H1 (cell line): ENCODE data around the gene PRKN. TPM values are rescaled to one million over a fixed set of nuclear protein-coding genes. Genes with fewer than 3 reads are reported as not detected.

ENCODE experiments used
- ASH2L ChIP-seq: fragments of 200-600, 300-600 bp; sonication (generic); IDR thresholded peaks from one replicate; pipeline ENCODE4 v1.7.1; 2017; ENCODE audit warnings: low read length
- CBX5 ChIP-seq: fragments of 300-800, 300-1000 bp; sonication (generic); IDR thresholded peaks from 2 replicates; pipeline ENCODE4 v1.7.1; 2016; ENCODE audit warnings: antibody characterized with exemption, low read length, low read depth
- JUND ChIP-seq: IDR thresholded peaks from 2 replicates; pipeline ENCODE4 v1.6.1; 2011; ENCODE audit warnings: mild to moderate bottlenecking, improper control_type of control experiment, low read length
- NANOG ChIP-seq: IDR thresholded peaks from 2 replicates; pipeline ENCODE4 v1.6.1; 2011; ENCODE audit warnings: low read length, low read depth, mild to moderate bottlenecking, inconsistent platforms; ENCODE audit not compliant: insufficient read depth, poor library complexity, severe bottlenecking
- PHF8 ChIP-seq: fragments of 200-600 bp; sonication (generic); conservative IDR thresholded peaks from 2 replicates; pipeline ENCODE4 v1.7.1; 2012; ENCODE audit warnings: low read depth, mild to moderate bottlenecking, inconsistent platforms, low read length, moderate library complexity
- RAD21 ChIP-seq, 2 experiments: IDR thresholded peaks in 1 of 2; conservative IDR thresholded peaks in 1 of 2; 2 replicates each; pipeline ENCODE4 v1.6.1; 2011; ENCODE audit warnings: low read depth in 2 of 2, low read length in 2 of 2, improper control_type of control experiment in 1 of 2, inconsistent platforms in 1 of 2, mild to moderate bottlenecking in 1 of 2, moderate library complexity in 1 of 2
- RNF2 ChIP-seq: fragments of 200-900, 300-1000 bp; sonication (generic); IDR thresholded peaks from 2 replicates; pipeline ENCODE4 v1.7.1; 2016; ENCODE audit warnings: borderline replicate concordance, low read depth, mild to moderate bottlenecking, antibody characterized with exemption, low read length; ENCODE audit not compliant: poor library complexity, severe bottlenecking; ENCODE audit errors: missing control alignments
- SIN3A ChIP-seq, 2 experiments: IDR thresholded peaks in 1 of 2; conservative IDR thresholded peaks in 1 of 2; 2 replicates each; pipeline ENCODE4 v1.6.1; 2011 to 2012; ENCODE audit warnings: low read length in 2 of 2, improper control_type of control experiment in 1 of 2, low read depth in 1 of 2, mild to moderate bottlenecking in 1 of 2
- SP2 ChIP-seq: IDR thresholded peaks from 2 replicates; pipeline ENCODE4 v1.6.1; 2012; ENCODE audit warnings: mild to moderate bottlenecking, low read length, inconsistent platforms
- TCF12 ChIP-seq: IDR thresholded peaks from 2 replicates; pipeline ENCODE4 v1.6.1; 2011; ENCODE audit warnings: low read depth, mild to moderate bottlenecking, low read length
- polyA plus RNA-seq, 7 experiments: library from polyadenylated mRNA; depleted of rRNA in 3 of 7; stranded (reverse) in 5 of 7; unstranded in 2 of 7; fragments of >200 nt in 5 of 7; fragments of 200-250 nt in 2 of 7; gene quantifications; 1 replicate in 5 of 7; 2 replicates in 1 of 7; 4 replicates in 1 of 7; pipeline versions ENCODE4 v1.2.1 to v1.2.3, GENCODE V29; 2011 to 2013; ENCODE audit warnings: missing spikeins in 2 of 7, mixed read lengths in 2 of 7
- total RNA-seq: library from RNA; stranded (reverse); fragmentation: NEBNext Ultra II Directional; extraction: Animal tissue kit (Norgen Biotek cat#: 25700); gene quantifications from 2 replicates; pipeline ENCODE4 v1.2.1, GENCODE V29; 2021
- TF ChIP-seq, protein P1 (sequence below): fragments of 300-600 bp; sonication (generic); IDR thresholded peaks from 2 replicates; pipeline ENCODE4 v1.7.1; 2012; ENCODE audit warnings: low read length, moderate library complexity, mild to moderate bottlenecking, inconsistent platforms; ENCODE audit not compliant: insufficient replicate concordance

PRKN gene
- total and polyA plus RNA-seq, 2 of the 8 experiments (the other 6 are each of a cell fraction or from before 2014, with no cell fraction given) = 0.13 to 0.29 TPM

- TF ChIP-seq, protein P1, sequence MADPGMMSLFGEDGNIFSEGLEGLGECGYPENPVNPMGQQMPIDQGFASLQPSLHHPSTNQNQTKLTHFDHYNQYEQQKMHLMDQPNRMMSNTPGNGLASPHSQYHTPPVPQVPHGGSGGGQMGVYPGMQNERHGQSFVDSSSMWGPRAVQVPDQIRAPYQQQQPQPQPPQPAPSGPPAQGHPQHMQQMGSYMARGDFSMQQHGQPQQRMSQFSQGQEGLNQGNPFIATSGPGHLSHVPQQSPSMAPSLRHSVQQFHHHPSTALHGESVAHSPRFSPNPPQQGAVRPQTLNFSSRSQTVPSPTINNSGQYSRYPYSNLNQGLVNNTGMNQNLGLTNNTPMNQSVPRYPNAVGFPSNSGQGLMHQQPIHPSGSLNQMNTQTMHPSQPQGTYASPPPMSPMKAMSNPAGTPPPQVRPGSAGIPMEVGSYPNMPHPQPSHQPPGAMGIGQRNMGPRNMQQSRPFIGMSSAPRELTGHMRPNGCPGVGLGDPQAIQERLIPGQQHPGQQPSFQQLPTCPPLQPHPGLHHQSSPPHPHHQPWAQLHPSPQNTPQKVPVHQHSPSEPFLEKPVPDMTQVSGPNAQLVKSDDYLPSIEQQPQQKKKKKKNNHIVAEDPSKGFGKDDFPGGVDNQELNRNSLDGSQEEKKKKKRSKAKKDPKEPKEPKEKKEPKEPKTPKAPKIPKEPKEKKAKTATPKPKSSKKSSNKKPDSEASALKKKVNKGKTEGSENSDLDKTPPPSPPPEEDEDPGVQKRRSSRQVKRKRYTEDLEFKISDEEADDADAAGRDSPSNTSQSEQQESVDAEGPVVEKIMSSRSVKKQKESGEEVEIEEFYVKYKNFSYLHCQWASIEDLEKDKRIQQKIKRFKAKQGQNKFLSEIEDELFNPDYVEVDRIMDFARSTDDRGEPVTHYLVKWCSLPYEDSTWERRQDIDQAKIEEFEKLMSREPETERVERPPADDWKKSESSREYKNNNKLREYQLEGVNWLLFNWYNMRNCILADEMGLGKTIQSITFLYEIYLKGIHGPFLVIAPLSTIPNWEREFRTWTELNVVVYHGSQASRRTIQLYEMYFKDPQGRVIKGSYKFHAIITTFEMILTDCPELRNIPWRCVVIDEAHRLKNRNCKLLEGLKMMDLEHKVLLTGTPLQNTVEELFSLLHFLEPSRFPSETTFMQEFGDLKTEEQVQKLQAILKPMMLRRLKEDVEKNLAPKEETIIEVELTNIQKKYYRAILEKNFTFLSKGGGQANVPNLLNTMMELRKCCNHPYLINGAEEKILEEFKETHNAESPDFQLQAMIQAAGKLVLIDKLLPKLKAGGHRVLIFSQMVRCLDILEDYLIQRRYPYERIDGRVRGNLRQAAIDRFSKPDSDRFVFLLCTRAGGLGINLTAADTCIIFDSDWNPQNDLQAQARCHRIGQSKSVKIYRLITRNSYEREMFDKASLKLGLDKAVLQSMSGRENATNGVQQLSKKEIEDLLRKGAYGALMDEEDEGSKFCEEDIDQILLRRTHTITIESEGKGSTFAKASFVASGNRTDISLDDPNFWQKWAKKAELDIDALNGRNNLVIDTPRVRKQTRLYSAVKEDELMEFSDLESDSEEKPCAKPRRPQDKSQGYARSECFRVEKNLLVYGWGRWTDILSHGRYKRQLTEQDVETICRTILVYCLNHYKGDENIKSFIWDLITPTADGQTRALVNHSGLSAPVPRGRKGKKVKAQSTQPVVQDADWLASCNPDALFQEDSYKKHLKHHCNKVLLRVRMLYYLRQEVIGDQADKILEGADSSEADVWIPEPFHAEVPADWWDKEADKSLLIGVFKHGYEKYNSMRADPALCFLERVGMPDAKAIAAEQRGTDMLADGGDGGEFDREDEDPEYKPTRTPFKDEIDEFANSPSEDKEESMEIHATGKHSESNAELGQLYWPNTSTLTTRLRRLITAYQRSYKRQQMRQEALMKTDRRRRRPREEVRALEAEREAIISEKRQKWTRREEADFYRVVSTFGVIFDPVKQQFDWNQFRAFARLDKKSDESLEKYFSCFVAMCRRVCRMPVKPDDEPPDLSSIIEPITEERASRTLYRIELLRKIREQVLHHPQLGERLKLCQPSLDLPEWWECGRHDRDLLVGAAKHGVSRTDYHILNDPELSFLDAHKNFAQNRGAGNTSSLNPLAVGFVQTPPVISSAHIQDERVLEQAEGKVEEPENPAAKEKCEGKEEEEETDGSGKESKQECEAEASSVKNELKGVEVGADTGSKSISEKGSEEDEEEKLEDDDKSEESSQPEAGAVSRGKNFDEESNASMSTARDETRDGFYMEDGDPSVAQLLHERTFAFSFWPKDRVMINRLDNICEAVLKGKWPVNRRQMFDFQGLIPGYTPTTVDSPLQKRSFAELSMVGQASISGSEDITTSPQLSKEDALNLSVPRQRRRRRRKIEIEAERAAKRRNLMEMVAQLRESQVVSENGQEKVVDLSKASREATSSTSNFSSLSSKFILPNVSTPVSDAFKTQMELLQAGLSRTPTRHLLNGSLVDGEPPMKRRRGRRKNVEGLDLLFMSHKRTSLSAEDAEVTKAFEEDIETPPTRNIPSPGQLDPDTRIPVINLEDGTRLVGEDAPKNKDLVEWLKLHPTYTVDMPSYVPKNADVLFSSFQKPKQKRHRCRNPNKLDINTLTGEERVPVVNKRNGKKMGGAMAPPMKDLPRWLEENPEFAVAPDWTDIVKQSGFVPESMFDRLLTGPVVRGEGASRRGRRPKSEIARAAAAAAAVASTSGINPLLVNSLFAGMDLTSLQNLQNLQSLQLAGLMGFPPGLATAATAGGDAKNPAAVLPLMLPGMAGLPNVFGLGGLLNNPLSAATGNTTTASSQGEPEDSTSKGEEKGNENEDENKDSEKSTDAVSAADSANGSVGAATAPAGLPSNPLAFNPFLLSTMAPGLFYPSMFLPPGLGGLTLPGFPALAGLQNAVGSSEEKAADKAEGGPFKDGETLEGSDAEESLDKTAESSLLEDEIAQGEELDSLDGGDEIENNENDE = no peak
- TF ChIP-seq CBX5 (no peak), SIN3A (conservative IDR thresholded peaks at IDR 0.05 in 1 of 2, IDR thresholded peaks at IDR 0.05 in 1 of 2; ENCODE audit: low read depth in 1 of 2, low read length in 2 of 2) (no peak), TCF12 (no peak), RNF2 (no peak), RAD21 (IDR thresholded peaks at IDR 0.05 in 1 of 2, conservative IDR thresholded peaks at IDR 0.05 in 1 of 2; ENCODE audit: low read depth in 2 of 2, low read length in 2 of 2) (no peak), SP2 (no peak), JUND (no peak), ASH2L (no peak), NANOG (no peak), PHF8 (no peak)
Observed at GRCh38 chr6:161376367-161376766, 1351.2 kb downstream of the PRKN start (continued).
